Tibial nerve (tissue), 4 donors: ENCODE results near the gene ERMP1. TPM values are rescaled to one million over a fixed set of nuclear protein-coding genes. Genes with fewer than 3 reads are reported as not detected.

Source experiments
- DNase-seq, 2 donors: peaks; one replicate each; pipeline ENCODE4 v3.0.0-alpha.2; 2019; ENCODE audit warnings: low spot score in 2 of 2
- H3K27ac ChIP-seq, 4 donors: fragments of 200-600 bp; sonication (generic) in 3 of 4; one replicate each; pipeline ENCODE4 v1.5.1; 2017 to 2019; ENCODE audit warnings: mild to moderate bottlenecking in 1 of 4
- H3K27me3 ChIP-seq, 2 donors: fragments of 200-600 bp; sonication (generic) in 1 of 2; one replicate each; pipeline versions ENCODE4 v1.5.1 to v1.6.0; 2017 to 2019
- H3K36me3 ChIP-seq, 3 donors: fragments of 200-600 bp; sonication (generic); one replicate each; pipeline ENCODE4 v1.5.1; 2018 to 2019
- H3K4me1 ChIP-seq, 4 donors: fragments of 200-600 bp; sonication (generic) in 3 of 4; one replicate each; pipeline ENCODE4 v1.5.1; 2017 to 2019
- H3K4me3 ChIP-seq, 4 donors: fragments of 200-600 bp; sonication (generic) in 3 of 4; one replicate each; pipeline ENCODE4 v1.5.1; 2017 to 2019; ENCODE audit warnings: mild to moderate bottlenecking in 1 of 4, moderate library complexity in 1 of 4
- H3K9me3 ChIP-seq, 4 donors: fragments of 200-600 bp; sonication (generic) in 3 of 4; one replicate each; pipeline ENCODE4 v1.5.1; 2017 to 2019
- EP300 ChIP-seq, 2 donors: sonication (generic); formaldehyde crosslinking; IDR thresholded peaks; one replicate each; pipeline ENCODE4 v1.6.1; 2017; ENCODE audit warnings: antibody characterized with exemption in 2 of 2, mild to moderate bottlenecking in 1 of 2
- POLR2A ChIP-seq, 2 donors: fragments of 450-650 bp; IDR thresholded peaks; one replicate each; pipeline ENCODE4 v1.6.1; 2017; ENCODE audit warnings: antibody characterized with exemption in 2 of 2, mild to moderate bottlenecking in 2 of 2, moderate library complexity in 2 of 2
- WGBS, 2 donors: methylation state at CpG; one replicate each; pipeline ENCODE4 v1.1.5; 2018; 5-methylcytosine and 5-hydroxymethylcytosine counted together
- total RNA-seq, 4 donors: library from RNA; depleted of rRNA; stranded (reverse); fragments of >200 nt; gene quantifications; one replicate each; pipeline ENCODE4 v1.1.0, GENCODE V29; 2016
- TF ChIP-seq, protein P1 (sequence below), 5 experiments: fragments of 200-600 bp in 3 of 5; fragments of 450-650 bp in 2 of 5; sonication (generic) in 3 of 5; IDR thresholded peaks; one replicate each; pipeline ENCODE4 v1.5.1; 2016 to 2019; ENCODE audit warnings: antibody characterized with exemption in 5 of 5, mild to moderate bottlenecking in 3 of 5, moderate library complexity in 2 of 5

Gene ERMP1
- total RNA-seq, 4 donors from 2014 or later: 11.1 to 17.5 (median 13.6) TPM

DNA sequence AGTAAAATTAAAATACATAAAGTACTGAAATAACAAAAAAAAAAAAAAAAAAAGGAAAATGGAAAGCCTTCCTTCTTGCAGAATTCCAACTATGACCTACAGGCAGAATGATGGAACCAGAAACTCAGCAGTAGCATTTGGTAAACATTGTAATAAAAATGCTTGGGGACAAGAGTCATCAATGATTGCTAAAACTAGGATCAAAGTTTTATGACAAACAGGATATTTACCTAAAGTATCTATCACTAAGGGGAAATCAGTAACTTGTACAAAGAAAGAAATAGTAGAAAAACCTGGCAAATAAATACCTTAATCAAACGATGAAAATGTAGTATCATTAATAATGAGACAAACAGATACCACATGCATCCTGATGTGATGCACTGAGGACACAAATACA, 17.5 kb downstream of the ERMP1 start:
- Histone ChIP-seq H3K27ac (no peak overlapping the region), H3K9me3 (no peaks in the 10 kb centered on the region), H3K4me3 (no peak overlapping the region), H3K36me3 (peaks cover 0 to 40% (median 0%) of the 10 kb centered on the region in 3 donors), H3K4me1 (no peaks in the 10 kb centered on the region), H3K27me3 (no peaks in the 10 kb centered on the region)
- TF ChIP-seq, protein P1, sequence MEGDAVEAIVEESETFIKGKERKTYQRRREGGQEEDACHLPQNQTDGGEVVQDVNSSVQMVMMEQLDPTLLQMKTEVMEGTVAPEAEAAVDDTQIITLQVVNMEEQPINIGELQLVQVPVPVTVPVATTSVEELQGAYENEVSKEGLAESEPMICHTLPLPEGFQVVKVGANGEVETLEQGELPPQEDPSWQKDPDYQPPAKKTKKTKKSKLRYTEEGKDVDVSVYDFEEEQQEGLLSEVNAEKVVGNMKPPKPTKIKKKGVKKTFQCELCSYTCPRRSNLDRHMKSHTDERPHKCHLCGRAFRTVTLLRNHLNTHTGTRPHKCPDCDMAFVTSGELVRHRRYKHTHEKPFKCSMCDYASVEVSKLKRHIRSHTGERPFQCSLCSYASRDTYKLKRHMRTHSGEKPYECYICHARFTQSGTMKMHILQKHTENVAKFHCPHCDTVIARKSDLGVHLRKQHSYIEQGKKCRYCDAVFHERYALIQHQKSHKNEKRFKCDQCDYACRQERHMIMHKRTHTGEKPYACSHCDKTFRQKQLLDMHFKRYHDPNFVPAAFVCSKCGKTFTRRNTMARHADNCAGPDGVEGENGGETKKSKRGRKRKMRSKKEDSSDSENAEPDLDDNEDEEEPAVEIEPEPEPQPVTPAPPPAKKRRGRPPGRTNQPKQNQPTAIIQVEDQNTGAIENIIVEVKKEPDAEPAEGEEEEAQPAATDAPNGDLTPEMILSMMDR (IDR thresholded peaks at IDR 0.05): no peak
- TF ChIP-seq POLR2A (IDR thresholded peaks at IDR 0.05) (no peak), EP300 (IDR thresholded peaks at IDR 0.05) (no peak)
- 81 to 91% methylated on average over 1 of the region's 1 CpG for WGBS, 2 donors
- no peak for DNase-seq

DNA sequence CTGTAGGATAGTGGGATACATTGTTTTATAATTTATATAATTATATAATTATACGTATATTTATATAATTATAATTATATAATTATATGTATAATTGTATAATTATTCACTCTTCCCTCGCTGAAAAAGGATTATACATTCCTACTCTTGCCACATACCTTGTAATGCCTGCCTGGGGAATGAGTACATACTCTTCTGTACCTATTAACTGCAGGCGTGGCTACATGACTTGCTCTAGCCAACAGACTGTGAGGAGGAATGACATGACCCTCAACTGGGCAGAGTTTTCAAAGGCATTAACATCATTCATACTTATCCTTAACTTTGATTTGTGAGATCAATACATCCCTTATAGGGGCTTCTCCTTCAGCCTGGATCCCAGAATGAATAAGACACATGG, 19.1 kb downstream of the ERMP1 start:
- Histone ChIP-seq H3K27ac (no peak overlapping the region), H3K27me3 (no peaks in the 10 kb centered on the region), H3K36me3 (peaks cover 0 to 53% (median 0%) of the 10 kb centered on the region in 3 donors), H3K9me3 (no peaks in the 10 kb centered on the region), H3K4me1 (no peaks in the 10 kb centered on the region), H3K4me3 (no peak overlapping the region)
- WGBS, 2 donors: 86 to 91% methylated on average over 3 of the region's 3 CpGs
- TF ChIP-seq, protein P1 (IDR thresholded peaks at IDR 0.05): no peak
- DNase-seq: no peak

DNA sequence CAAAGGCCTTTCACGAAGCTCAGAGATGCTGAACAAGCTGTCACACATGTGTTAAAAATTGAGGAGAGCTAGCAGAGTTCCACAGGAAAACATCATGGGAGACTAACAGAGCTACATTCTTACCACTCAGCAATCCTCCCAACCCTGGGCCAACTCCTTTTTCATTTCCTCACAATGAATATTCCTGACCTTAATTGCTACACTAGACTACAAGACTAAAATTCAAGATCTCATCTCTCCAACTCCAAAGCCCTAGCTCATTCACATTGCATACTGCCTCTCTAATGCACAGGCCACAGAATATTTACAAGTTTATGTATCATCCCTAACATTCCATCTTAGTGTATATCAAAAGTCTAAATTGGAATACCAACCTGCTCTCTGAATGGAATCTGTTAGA, 21.2 kb downstream of the ERMP1 start:
- peaks cover 0 to 53% (median 0%) of the 10 kb centered on the region in 3 donors for H3K36me3 ChIP-seq

DNA sequence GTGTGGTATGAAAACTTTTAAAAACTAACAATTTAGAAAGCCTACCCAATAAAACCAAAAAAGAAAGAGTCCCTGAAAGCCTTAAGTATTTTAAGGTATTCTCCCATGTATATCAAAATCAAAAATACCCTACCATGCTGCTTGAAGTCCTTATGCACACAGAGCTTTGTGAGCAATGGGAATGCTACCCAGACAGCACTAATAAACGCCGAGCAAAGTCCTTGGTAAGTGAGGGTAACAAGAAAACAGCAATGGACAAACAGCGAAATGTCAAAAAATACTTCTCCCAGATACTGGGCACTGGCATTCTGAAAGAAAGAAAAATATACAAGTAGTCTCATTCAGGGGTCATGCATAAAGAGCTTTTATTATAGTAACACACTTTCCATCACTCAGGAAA, 27.4 kb downstream of the ERMP1 start:
- Histone ChIP-seq H3K27me3 (no peaks in the 10 kb centered on the region), H3K9me3 (no peaks in the 10 kb centered on the region), H3K27ac (no peak overlapping the region), H3K36me3 (peaks cover 0 to 59% (median 0%) of the 10 kb centered on the region in 3 donors), H3K4me1 (no peaks in the 10 kb centered on the region), H3K4me3 (no peak overlapping the region)
- TF ChIP-seq, protein P1 (IDR thresholded peaks at IDR 0.05): no peak
- TF ChIP-seq POLR2A (IDR thresholded peaks at IDR 0.05) (no peak), EP300 (IDR thresholded peaks at IDR 0.05) (no peak)
- WGBS, 2 donors: 78 to 80% methylated on average over 3 of the region's 3 CpGs
- no peak for DNase-seq

More for the DNA sequence above, 21.2 kb downstream of the ERMP1 start:
- WGBS, 2 donors: 83 to 97% methylated on average over 1 of the region's 1 CpG
- no peak overlapping the region for H3K4me3 ChIP-seq
- H3K4me1 ChIP-seq: no peaks in the 10 kb centered on the region
- no peak overlapping the region for H3K27ac ChIP-seq
- no peaks in the 10 kb centered on the region for H3K9me3 ChIP-seq
- H3K27me3 ChIP-seq: no peaks in the 10 kb centered on the region
- no peak for DNase-seq
- no peak for TF ChIP-seq POLR2A (IDR thresholded peaks at IDR 0.05)
- TF ChIP-seq, protein P1 (IDR thresholded peaks at IDR 0.05): no peak
- no peak for TF ChIP-seq EP300 (IDR thresholded peaks at IDR 0.05)

DNA sequence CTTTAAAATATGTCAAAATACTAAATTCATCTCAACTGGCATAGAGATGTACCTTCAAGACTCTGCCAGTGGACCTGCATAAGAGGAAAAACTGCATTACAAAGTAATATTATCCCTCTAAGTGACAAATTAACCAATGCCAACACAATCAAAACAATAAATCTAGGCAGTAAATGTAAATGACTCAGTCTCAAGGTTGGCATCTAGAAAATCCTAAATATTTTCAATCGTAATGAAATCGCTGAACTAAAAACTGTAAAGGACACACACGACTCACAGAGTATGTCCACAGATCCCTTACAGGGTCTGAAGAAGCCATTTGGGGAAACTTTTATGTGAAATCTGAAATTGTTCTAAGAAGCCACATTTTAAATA, 31.2 kb downstream of the ERMP1 start:
- Histone ChIP-seq H3K36me3 (peaks cover 0 to 51% (median 0%) of the 10 kb centered on the region in 3 donors), H3K4me1 (peaks cover 0 to 7% (median 0%) of the 10 kb centered on the region in 4 donors), H3K27ac (no peak overlapping the region), H3K4me3 (no peak overlapping the region), H3K27me3 (no peaks in the 10 kb centered on the region), H3K9me3 (no peaks in the 10 kb centered on the region)
- 83 to 85% methylated on average over 3 of the region's 3 CpGs for WGBS, 2 donors
- TF ChIP-seq EP300 (IDR thresholded peaks at IDR 0.05) (no peak), POLR2A (IDR thresholded peaks at IDR 0.05) (no peak)
- TF ChIP-seq, protein P1 (IDR thresholded peaks at IDR 0.05): no peak
- DNase-seq: no peak
